H1 (cell line): ENCODE data around the gene MBD4. TPM values are rescaled to one million over a fixed set of nuclear protein-coding genes. Genes with fewer than 3 reads are reported as not detected.

ENCODE experiments used
- CTCF ChIA-PET: fragments of 300-600 bp; sonication (Branson Sonifier 250); formaldehyde crosslinking; loops from one replicate; lab custom pipeline; 2021; ENCODE audit not compliant: partially characterized antibody; lab: Charles Lee
- POLR2A ChIA-PET: fragments of 300-600 bp; sonication (Branson Sonifier 250); formaldehyde crosslinking; loops from one replicate; lab custom pipeline; 2021; ENCODE audit warnings: inconsistent platforms; ENCODE audit not compliant: partially characterized antibody; lab: Charles Lee
- DNase-seq, 2 experiments: peaks; one replicate each; pipeline versions ENCODE4 v3.0.0 to v3.0.0-alpha.2; 2010 to 2022; ENCODE audit warnings: low spot score in 2 of 2, low read depth in 1 of 2, mixed read lengths in 1 of 2
- FAIRE-seq: peaks from 2 replicates; lab custom pipeline; 2011; peaks lifted over from hg19 to GRCh38; lab: Jason Lieb, UNC
- H2AFZ ChIP-seq: 2 replicates; pipeline ENCODE4 v1.8.1; 2012; ENCODE audit warnings: low read length, inconsistent platforms
- H2AK5ac ChIP-seq: 2 replicates; pipeline ENCODE4 v1.6.1; 2013; ENCODE audit warnings: low read depth, low read length
- H2BK120ac ChIP-seq: replicated peaks from 2 replicates; pipeline ENCODE3; 2013; ENCODE audit warnings: low read depth, low read length, inconsistent platforms
- H2BK12ac ChIP-seq: 2 replicates; pipeline ENCODE4 v1.6.1; 2013; ENCODE audit warnings: low read depth, low read length
- H2BK15ac ChIP-seq: 2 replicates; pipeline ENCODE4 v1.6.1; 2013; ENCODE audit warnings: low read length
- H2BK20ac ChIP-seq: 2 replicates; pipeline ENCODE4 v1.6.1; 2013; ENCODE audit warnings: low read length
- H2BK5ac ChIP-seq: 2 replicates; pipeline ENCODE4 v1.6.1; 2013; ENCODE audit warnings: low read depth, low read length
- H3K14ac ChIP-seq: 2 replicates; pipeline ENCODE4 v1.6.1; 2013; ENCODE audit warnings: inconsistent platforms; ENCODE audit not compliant: insufficient read length
- H3K18ac ChIP-seq: 2 replicates; pipeline ENCODE4 v1.6.1; 2013; ENCODE audit warnings: low read length; ENCODE audit errors: extremely low read depth
- H3K23ac ChIP-seq: 2 replicates; pipeline ENCODE4 v1.6.1; 2013; ENCODE audit warnings: inconsistent platforms; ENCODE audit not compliant: insufficient read length
- H3K23me2 ChIP-seq: 2 replicates; pipeline ENCODE4 v1.6.1; 2013; ENCODE audit warnings: low read depth, low read length
- H3K27ac ChIP-seq: 2 replicates; pipeline ENCODE4 v1.6.1; 2011; ENCODE audit warnings: low read depth, low read length, inconsistent platforms
- H3K27me3 ChIP-seq, 4 experiments: replicated peaks in 1 of 4; 1 replicate in 1 of 4; 2 replicates in 3 of 4; pipeline versions ENCODE4 v1.6.1 to v1.8.1; 2011 to 2013; ENCODE audit warnings: low read length in 3 of 4, mild to moderate bottlenecking in 3 of 4, inconsistent platforms in 2 of 4, mixed read lengths in 2 of 4, moderate library complexity in 1 of 4; ENCODE audit not compliant: control insufficient read depth in 3 of 4, insufficient read depth in 3 of 4; ENCODE audit errors: extremely low read depth in 1 of 4
- H3K36me3 ChIP-seq, 4 experiments: 2 replicates each; pipeline versions ENCODE4 v1.6.1 to v1.8.1; 2011 to 2013; ENCODE audit warnings: mild to moderate bottlenecking in 4 of 4, low read length in 3 of 4, moderate library complexity in 2 of 4, control low read depth in 1 of 4, inconsistent platforms in 1 of 4; ENCODE audit not compliant: insufficient read depth in 4 of 4, control insufficient read depth in 2 of 4
- H3K4ac ChIP-seq: replicated peaks from 2 replicates; pipeline ENCODE3; 2013; ENCODE audit warnings: low read length, low read depth, mixed read lengths, inconsistent platforms; ENCODE audit not compliant: insufficient read length
- H3K4me1 ChIP-seq, 4 experiments: replicated peaks in 1 of 4; 1 replicate in 1 of 4; 2 replicates in 3 of 4; pipeline versions ENCODE4 v1.6.1 to v1.8.1; 2011 to 2013; ENCODE audit warnings: low read length in 3 of 4, inconsistent platforms in 2 of 4, mixed read lengths in 1 of 4; ENCODE audit not compliant: insufficient read depth in 4 of 4, control insufficient read depth in 3 of 4
- H3K4me2 ChIP-seq, 2 experiments: 2 replicates each; pipeline versions ENCODE4 v1.6.1 to v1.8.1; 2011 to 2013; ENCODE audit warnings: low read depth in 2 of 2, low read length in 2 of 2, control low read depth in 1 of 2, inconsistent platforms in 1 of 2, mild to moderate bottlenecking in 1 of 2; ENCODE audit not compliant: insufficient read depth in 1 of 2
- H3K4me3 ChIP-seq, 4 experiments: fragments of 200-600, 300-600 bp in 1 of 4; sonication (generic), shearing (Covaris generic), sonication (Bioruptor Twin) in 1 of 4; 2 replicates each; pipeline versions ENCODE4 v1.5.1 to v1.8.1; 2011 to 2016; ENCODE audit warnings: low read length in 4 of 4, low read depth in 3 of 4, control low read depth in 2 of 4, inconsistent platforms in 2 of 4, mild to moderate bottlenecking in 2 of 4, mixed read lengths in 1 of 4, moderate library complexity in 1 of 4; ENCODE audit not compliant: insufficient read depth in 2 of 4; ENCODE audit errors: extremely low read depth in 1 of 4
- H3K56ac ChIP-seq: replicated peaks from 2 replicates; pipeline ENCODE3; 2013; ENCODE audit warnings: low read depth, mild to moderate bottlenecking, mixed read lengths, low read length, inconsistent platforms; ENCODE audit not compliant: insufficient read length
- H3K79me1 ChIP-seq: 2 replicates; pipeline ENCODE4 v1.6.1; 2013; ENCODE audit warnings: low read depth, low read length, control low read depth
- H3K79me2 ChIP-seq, 2 experiments: 2 replicates each; pipeline versions ENCODE4 v1.6.1 to v1.8.1; 2012 to 2013; ENCODE audit warnings: low read length in 2 of 2, mild to moderate bottlenecking in 2 of 2, inconsistent platforms in 1 of 2; ENCODE audit not compliant: insufficient read depth in 2 of 2, control insufficient read depth in 1 of 2
- H3K9ac ChIP-seq, 4 experiments: replicated peaks in 1 of 4; 1 replicate in 1 of 4; 2 replicates in 3 of 4; pipeline versions ENCODE4 v1.6.1 to v1.8.1; 2011 to 2013; ENCODE audit warnings: low read depth in 3 of 4, low read length in 3 of 4, control low read depth in 2 of 4, mild to moderate bottlenecking in 2 of 4, moderate library complexity in 2 of 4, inconsistent platforms in 1 of 4; ENCODE audit errors: extremely low read depth in 1 of 4
- H3K9me3 ChIP-seq, 2 experiments: 2 replicates each; pipeline versions ENCODE4 v1.6.1 to v1.8.1; 2012 to 2013; ENCODE audit warnings: mild to moderate bottlenecking in 2 of 2, moderate library complexity in 2 of 2, control low read depth in 1 of 2, inconsistent platforms in 1 of 2, low read depth in 1 of 2, low read length in 1 of 2, mixed read lengths in 1 of 2; ENCODE audit not compliant: insufficient read depth in 2 of 2
- H4K20me1 ChIP-seq, 2 experiments: replicated peaks in 1 of 2; 2 replicates each; pipeline versions ENCODE3 to v1.8.1; 2011 to 2013; ENCODE audit warnings: inconsistent platforms in 2 of 2, low read length in 2 of 2, mild to moderate bottlenecking in 1 of 2; ENCODE audit not compliant: insufficient read depth in 2 of 2, control insufficient read depth in 1 of 2
- H4K5ac ChIP-seq: 2 replicates; pipeline ENCODE4 v1.6.1; 2013; ENCODE audit warnings: low read length, low read depth, mixed read lengths, inconsistent platforms; ENCODE audit not compliant: insufficient read length
- H4K8ac ChIP-seq: 2 replicates; pipeline ENCODE4 v1.8.0; 2013; ENCODE audit warnings: mild to moderate bottlenecking, moderate library complexity, low read length, inconsistent platforms; ENCODE audit not compliant: insufficient read depth; ENCODE audit errors: extremely low read depth
- H4K91ac ChIP-seq: replicated peaks from 2 replicates; pipeline ENCODE3; 2013; ENCODE audit warnings: low read length, mixed read lengths, inconsistent platforms; ENCODE audit not compliant: insufficient read length
- EP300 ChIP-seq, 2 experiments: IDR thresholded peaks; 1 replicate in 1 of 2; 2 replicates in 1 of 2; pipeline ENCODE4 v1.6.1; 2011 to 2012; ENCODE audit warnings: low read depth in 2 of 2, low read length in 2 of 2, mild to moderate bottlenecking in 2 of 2, borderline replicate concordance in 1 of 2, inconsistent platforms in 1 of 2, moderate library complexity in 1 of 2
- WGBS, 2 experiments: shearing (Covaris generic) in 1 of 2; methylation state at CpG; one replicate each; pipeline versions ENCODE4 v1.1.6 to v1.1.7; 2013 to 2015; ENCODE audit warnings: low lambda C conversion rate in 2 of 2, mixed read lengths in 2 of 2, inconsistent platforms in 1 of 2, low coverage in 1 of 2, missing lambda C conversion rate in 1 of 2; ENCODE audit not compliant: insufficient replicate concordance in 2 of 2, insufficient coverage in 1 of 2, insufficient read length in 1 of 2; ENCODE audit errors: extremely low coverage in 1 of 2, missing lambda C conversion rate in 1 of 2; 5-methylcytosine and 5-hydroxymethylcytosine counted together
- polyA plus RNA-seq, 7 experiments: library from polyadenylated mRNA; depleted of rRNA in 3 of 7; stranded (reverse) in 5 of 7; unstranded in 2 of 7; fragments of >200 nt in 5 of 7; fragments of 200-250 nt in 2 of 7; gene quantifications; 1 replicate in 5 of 7; 2 replicates in 1 of 7; 4 replicates in 1 of 7; pipeline versions ENCODE4 v1.2.1 to v1.2.3, GENCODE V29; 2011 to 2013; ENCODE audit warnings: missing spikeins in 2 of 7, mixed read lengths in 2 of 7
- total RNA-seq: library from RNA; stranded (reverse); fragmentation: NEBNext Ultra II Directional; extraction: Animal tissue kit (Norgen Biotek cat#: 25700); gene quantifications from 2 replicates; pipeline ENCODE4 v1.2.1, GENCODE V29; 2021

MBD4 gene
- total and polyA plus RNA-seq, 2 of the 8 experiments (the other 6 are each of a cell fraction or from before 2014, with no cell fraction given): 11.2 to 35.8 TPM

GRCh38 chr3:129462361-129462968 lies 22.7 kb upstream of the MBD4 start:
- Histone ChIP-seq H2BK5ac (no peak overlapping the region), H3K79me2 (no peaks in the 10 kb centered on the region), H3K9ac (no peak overlapping the region), H3K4me3 (no peak overlapping the region), H4K20me1 (no peaks in the 10 kb centered on the region), H4K8ac (no peak overlapping the region), H3K18ac (no peak overlapping the region), H3K27ac (no peak overlapping the region), H4K5ac (no peak overlapping the region), H3K4ac (no peak overlapping the region), H3K79me1 (no peaks in the 10 kb centered on the region), H2BK20ac (no peak overlapping the region), H3K4me2 (no peak overlapping the region), H3K23me2 (peaks cover 2% of the 10 kb centered on the region; the same call in 1 of the 2 replicates), H4K91ac (no peak overlapping the region), H3K56ac (no peak overlapping the region), H3K27me3 (no peaks in the 10 kb centered on the region), H2AFZ (no peak overlapping the region), H3K36me3 (peaks cover 0 to 24% (median under 1%) of the 10 kb centered on the region in 4 experiments; a peak in 5 of 8 replicates), H3K9me3 (no peaks in the 10 kb centered on the region), H2AK5ac (no peak overlapping the region), H3K23ac (no peak overlapping the region), H3K4me1 (no peaks in the 10 kb centered on the region), H2BK120ac (no peak overlapping the region)
- no peak for FAIRE-seq
- 87% methylated on average over 3 of the region's 3 CpGs; no CpG with 5 or more reads in 1 of the 2 experiments for WGBS, 2 experiments
- ChIA-PET POLR2A (no interaction called here), CTCF (interaction anchor here (1.4 kb wide), 1 partner anchor 18 kb away, joined by 4 read pairs; no protein-coding TSS in a partner anchor)
- no peak for TF ChIP-seq EP300 (IDR thresholded peaks at IDR 0.05; ENCODE audit: borderline replicate concordance in 1 of 2, low read depth in 2 of 2, low read length in 2 of 2)
- TF ChIP-seq, all 59 proteins: peak for 0
- no peak for DNase-seq
- no peak overlapping the region for H3K14ac ChIP-seq
- H2BK15ac ChIP-seq: no peak overlapping the region
- H2BK12ac ChIP-seq: no peak overlapping the region
